ENCODE measurements around the gene FUOM. TPM values are rescaled to one million over a fixed set of nuclear protein-coding genes. Genes with fewer than 3 reads are reported as not detected.
"Not testable (repeated sequence)": the region's sequence is repeated elsewhere in the genome, so short reads cannot be mapped to it uniquely, and the experiment has no call there.

Gene FUOM
- total RNA-seq, 1 experiment from 2014 or later = 6.2 TPM

DNA sequence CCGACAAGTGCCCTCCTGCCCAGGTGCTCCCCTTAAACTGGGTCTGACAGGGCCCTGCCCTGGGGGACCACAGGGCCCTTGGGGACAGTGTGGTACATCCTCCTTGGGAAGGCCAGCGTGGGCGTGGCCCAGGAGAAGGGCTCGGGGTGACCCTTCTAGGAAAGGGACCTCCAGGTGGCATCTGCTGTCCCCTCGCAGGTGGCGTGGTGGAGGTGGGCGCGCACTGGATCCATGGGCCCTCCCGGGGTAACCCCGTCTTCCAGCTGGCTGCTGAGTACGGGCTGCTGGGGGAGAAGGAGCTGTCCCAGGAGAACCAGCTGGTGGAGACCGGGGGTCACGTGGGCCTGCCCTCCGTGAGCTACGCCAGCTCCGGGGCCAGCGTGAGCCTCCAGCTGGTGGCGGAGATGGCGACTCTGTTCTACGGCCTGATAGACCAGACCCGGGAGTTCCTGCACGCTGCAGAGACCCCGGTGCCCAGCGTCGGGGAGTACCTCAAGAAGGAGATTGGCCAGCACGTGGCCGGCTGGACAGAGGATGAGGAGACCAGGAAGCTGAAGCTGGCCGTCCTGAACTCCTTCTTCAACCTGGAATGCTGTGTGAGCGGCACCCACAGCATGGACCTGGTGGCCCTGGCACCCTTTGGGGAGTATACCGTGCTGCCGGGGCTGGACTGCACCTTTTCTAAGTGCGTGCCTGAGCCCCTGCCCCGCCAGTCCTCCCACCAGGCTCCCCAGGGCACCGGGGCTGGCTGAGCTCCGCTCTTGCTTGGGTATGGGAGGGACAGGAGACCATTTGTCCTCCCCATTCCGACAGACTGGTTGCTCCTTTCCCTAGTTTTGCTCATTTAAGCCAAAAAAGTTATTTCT, 22.2 kb upstream of the FUOM start:
- H3K27ac ChIP-seq = no peak overlapping the region
- H3K27me3 ChIP-seq (replicated peaks) = no peaks in the 10 kb centered on the region
- H3K9me3 ChIP-seq (replicated peaks) = 0 out of 2 replicates have a peak, but pooled peaks cover 5% of the 10 kb centered on the region
- peaks cover 18% of the 10 kb centered on the region for H3K4me1 ChIP-seq (replicated peaks)
- no peak for DNase-seq (ENCODE audit: low read depth in 1 of 2, low spot score in 2 of 2)
- peaks cover 5% of the 10 kb centered on the region; the same call in 1 of the 2 replicates for H3K36me3 ChIP-seq
- peak overlapping the region; percentile 69 for H3K4me3 ChIP-seq

DNA sequence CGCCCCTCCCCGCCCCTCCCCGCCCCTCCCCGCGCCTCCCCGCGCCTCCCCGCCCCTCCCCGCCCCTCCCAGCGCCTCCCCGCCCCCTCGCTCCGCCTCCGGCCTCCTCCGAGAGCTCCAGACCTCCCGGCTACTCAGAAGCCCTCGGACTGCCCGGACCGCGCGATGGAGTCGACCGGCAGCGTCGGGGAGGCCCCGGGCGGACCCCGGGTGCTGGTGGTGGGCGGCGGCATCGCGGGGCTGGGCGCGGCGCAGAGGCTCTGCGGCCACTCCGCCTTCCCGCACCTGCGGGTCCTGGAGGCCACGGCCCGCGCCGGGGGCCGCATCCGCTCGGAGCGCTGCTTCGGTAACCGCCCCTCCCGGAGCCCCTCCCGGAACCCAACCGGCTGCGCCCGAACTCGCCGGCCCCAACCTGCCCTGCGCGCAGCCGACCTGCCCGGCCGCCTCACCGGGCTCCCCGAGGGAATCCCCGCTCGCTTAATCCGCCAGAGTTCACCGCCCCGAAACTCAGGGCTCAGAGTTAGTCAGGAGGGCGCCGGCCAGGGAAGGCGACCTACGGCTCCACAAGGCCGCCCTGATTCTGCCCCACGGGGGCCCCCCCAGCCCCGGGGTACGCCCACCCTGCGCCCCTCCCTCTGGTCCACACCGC, 21.5 kb upstream of the FUOM start, which contains the start of gene PAOX:
Gene PAOX (plus strand): TSS at position 111 of the 649 bp plus-strand sequence. CDS start 55 bp downstream, at position 166.
- Histone ChIP-seq H3K27me3 (replicated peaks) (no peaks in the 10 kb centered on the region), H3K4me1 (replicated peaks) (peaks cover 25% of the 10 kb centered on the region), H3K27ac (no peak within 1 kb of the TSS), H3K9me3 (replicated peaks) (0 out of 2 replicates have a peak, but pooled peaks cover 5% of the 10 kb centered on the region), H3K4me3 (peak within 1 kb of the TSS; percentile 69), H3K36me3 (peaks cover 5% of the 10 kb centered on the region; the same call in 1 of the 2 replicates)
- peak; percentile 51 to 72 for DNase-seq (ENCODE audit: low read depth in 1 of 2, low spot score in 2 of 2)

DNA sequence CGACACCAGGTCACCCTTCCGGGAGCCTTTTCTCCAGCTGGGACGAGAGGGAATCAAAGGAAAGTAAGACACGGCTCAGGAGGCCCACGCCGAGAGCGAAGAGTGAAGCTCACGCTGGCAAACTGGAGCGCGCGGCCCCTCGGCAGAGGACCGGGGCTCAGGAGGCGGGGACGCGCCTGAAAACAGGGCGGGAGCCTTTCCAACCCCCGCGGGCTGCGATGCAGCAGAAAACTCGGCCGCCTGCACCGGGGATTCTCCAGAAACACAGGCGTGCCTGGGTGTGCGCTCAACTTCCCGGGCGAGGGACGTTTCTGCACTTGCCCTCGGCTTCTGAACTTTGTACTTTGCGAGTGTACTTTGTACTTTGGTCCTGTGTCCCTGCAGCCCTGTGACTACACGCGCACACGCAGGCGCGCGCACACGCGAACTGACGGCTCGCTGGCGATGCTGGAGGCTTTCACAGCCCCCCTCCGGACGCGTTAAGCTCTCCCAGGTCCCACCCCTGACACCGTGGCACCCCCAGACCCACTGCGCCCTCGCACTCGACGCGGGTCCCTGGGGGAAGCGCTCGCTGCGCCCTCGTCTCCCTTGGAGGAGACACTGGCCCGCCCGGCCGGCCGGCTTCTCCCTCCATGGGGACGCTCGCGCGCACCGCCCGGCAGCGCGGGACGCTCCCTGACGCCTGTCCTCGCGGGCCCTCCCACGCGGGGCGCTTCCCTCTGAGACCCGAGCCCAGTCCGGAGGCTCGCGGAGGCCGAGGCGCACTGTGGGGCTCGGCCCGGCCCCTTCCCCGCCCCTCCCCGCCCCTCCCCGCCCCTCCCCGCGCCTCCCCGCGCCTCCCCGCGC, 20.7 kb upstream of the FUOM start:
- Histone ChIP-seq H3K9me3 (replicated peaks) (0 out of 2 replicates have a peak, but pooled peaks cover 5% of the 10 kb centered on the region), H3K27ac (no peak overlapping the region), H3K4me3 (peak overlapping the region; percentile 69), H3K27me3 (replicated peaks) (no peaks in the 10 kb centered on the region), H3K4me1 (replicated peaks) (peaks cover 29% of the 10 kb centered on the region), H3K36me3 (peaks cover 5% of the 10 kb centered on the region; the same call in 1 of the 2 replicates)
- DNase-seq (ENCODE audit: low read depth in 1 of 2, low spot score in 2 of 2) = peak; percentile 61 to 68

DNA sequence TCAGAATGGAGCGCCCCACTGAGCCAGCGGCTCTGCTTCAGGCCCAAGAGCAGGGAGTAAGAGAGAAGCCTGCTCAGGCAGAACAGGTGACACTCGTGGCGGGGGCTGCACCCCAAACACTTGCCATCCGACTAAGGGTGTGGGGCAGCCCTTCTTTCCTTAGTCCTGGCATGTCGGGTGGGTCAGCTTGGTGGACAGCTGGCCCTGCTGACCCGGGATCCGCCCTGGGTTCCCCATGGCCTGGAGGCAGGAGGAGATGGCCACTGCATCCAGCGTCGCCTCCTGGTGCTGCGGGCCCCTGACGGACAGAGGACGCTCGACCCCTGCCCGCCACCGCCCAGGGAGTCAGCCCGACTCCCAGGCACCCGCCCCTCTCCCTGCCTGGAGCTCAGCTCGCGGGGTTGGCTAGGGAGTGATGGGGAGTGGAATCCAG, 20.0 kb upstream of the FUOM start:
- 0 out of 2 replicates have a peak, but pooled peaks cover 5% of the 10 kb centered on the region for H3K9me3 ChIP-seq (replicated peaks)
- peak overlapping the region; percentile 69 for H3K4me3 ChIP-seq
- H3K27ac ChIP-seq = no peak overlapping the region
- DNase-seq (ENCODE audit: low read depth in 1 of 2, low spot score in 2 of 2) = no peak
- H3K4me1 ChIP-seq (replicated peaks) = peaks cover 29% of the 10 kb centered on the region
- H3K27me3 ChIP-seq (replicated peaks) = no peaks in the 10 kb centered on the region
- H3K36me3 ChIP-seq = peaks cover 9% of the 10 kb centered on the region; the same call in 1 of the 2 replicates

DNA sequence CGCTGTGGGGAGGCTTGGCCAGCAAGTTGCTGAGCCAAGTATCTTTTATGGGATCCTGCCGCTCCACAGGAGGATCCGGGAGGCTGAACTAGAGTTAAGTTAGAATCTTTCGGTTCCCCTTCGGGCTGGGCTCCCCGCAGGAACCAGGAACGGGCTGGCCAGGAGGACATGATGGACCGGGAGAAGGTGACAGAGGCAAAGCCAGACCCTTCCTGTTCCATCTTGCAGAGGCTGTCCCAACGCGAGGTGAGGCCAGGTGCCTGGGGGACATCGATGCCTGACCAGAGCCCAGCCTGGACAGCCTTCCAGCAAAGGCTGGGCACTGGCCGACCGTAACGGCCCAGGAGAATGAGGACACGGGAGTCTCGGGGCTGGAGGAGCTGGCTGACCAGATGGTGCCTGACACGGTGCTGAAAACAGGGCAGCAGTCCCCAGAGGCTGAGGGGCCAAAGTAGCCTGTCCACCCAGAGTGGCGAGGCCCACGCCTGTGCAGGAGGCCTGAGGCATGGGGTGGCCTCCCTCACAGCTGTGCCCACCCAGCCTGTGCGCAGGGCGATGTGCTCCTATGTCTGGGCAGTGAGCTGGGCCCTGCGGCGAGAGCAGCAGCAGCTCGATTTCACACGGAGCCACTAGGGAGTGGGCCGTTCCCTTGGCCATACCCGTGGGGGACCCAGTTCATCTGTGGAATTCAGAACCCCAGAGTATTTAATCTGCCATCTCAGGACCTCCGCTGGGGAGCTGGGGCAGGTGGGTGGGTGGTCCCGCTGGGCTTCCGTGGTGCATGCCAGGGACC, 19.4 kb upstream of the FUOM start:
- Histone ChIP-seq H3K27me3 (replicated peaks) (no peaks in the 10 kb centered on the region), H3K27ac (no peak overlapping the region), H3K4me1 (replicated peaks) (peaks cover 29% of the 10 kb centered on the region), H3K4me3 (no peak overlapping the region), H3K9me3 (replicated peaks) (0 out of 2 replicates have a peak, but pooled peaks cover 5% of the 10 kb centered on the region), H3K36me3 (peaks cover 9% of the 10 kb centered on the region)
- DNase-seq (ENCODE audit: low read depth in 1 of 2, low spot score in 2 of 2) = no peak

DNA sequence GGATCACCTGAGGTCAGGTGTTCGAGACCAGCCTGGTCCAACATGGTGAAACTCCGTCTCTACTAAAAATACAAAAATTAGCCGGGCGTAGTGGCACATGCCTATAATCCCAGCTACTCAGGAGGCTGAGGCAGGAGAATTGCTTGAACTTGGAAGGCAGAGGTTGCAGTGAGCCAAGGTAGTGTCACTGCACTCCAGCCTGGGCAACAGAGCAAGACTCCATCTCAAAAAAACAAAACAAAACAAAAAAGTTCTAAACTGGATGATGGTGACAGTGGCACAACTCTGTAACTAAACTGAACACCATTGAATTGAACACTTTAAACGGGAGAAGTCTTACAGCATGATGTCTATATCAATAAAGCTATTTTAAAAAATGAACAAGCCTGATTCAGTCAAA, 18.4 kb upstream of the FUOM start:
- H3K4me1 ChIP-seq (replicated peaks) = peaks cover 29% of the 10 kb centered on the region
- H3K36me3 ChIP-seq; DNase-seq (ENCODE audit: low read depth in 1 of 2, low spot score in 2 of 2); H3K27me3 ChIP-seq (replicated peaks); H3K27ac ChIP-seq; H3K4me3 ChIP-seq; H3K9me3 ChIP-seq (replicated peaks): not testable (repeated sequence)

DNA sequence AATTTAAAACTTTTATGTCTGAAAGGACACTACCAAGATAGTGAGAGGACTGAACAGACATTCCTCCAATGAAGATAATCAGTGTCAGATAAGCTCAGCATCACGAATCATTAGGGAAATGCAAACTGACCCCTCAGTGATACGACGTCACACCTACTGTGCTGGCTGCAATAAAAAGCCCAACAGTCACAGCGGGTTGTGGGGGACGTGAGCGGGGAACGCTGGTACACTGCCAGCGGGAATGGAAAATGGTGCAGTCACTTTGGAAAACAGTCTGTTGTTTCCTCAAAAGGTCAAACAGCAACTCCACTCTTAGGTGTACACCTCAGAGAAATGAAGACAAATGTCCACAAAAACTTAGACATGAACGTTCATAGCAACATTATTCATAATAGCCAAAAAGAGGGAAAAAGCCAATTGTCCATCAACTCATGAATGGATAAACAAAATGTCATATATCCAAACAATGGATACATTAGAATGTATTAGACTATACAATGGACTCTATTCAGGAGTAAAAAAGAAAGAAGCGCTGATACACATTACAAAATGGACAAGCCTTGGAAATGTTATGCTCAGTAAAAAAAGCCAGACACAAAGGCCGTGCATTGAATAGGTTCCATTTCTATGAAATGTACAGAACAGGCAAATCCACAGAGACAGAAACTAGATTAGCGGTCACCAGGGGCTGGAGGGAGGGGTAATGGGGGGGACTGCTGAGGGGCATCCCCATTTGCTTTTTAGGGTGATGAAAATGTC, 17.7 kb upstream of the FUOM start:
- DNase-seq (ENCODE audit: low read depth in 1 of 2, low spot score in 2 of 2) = no peak
- H3K4me3 ChIP-seq = no peak overlapping the region

DNA sequence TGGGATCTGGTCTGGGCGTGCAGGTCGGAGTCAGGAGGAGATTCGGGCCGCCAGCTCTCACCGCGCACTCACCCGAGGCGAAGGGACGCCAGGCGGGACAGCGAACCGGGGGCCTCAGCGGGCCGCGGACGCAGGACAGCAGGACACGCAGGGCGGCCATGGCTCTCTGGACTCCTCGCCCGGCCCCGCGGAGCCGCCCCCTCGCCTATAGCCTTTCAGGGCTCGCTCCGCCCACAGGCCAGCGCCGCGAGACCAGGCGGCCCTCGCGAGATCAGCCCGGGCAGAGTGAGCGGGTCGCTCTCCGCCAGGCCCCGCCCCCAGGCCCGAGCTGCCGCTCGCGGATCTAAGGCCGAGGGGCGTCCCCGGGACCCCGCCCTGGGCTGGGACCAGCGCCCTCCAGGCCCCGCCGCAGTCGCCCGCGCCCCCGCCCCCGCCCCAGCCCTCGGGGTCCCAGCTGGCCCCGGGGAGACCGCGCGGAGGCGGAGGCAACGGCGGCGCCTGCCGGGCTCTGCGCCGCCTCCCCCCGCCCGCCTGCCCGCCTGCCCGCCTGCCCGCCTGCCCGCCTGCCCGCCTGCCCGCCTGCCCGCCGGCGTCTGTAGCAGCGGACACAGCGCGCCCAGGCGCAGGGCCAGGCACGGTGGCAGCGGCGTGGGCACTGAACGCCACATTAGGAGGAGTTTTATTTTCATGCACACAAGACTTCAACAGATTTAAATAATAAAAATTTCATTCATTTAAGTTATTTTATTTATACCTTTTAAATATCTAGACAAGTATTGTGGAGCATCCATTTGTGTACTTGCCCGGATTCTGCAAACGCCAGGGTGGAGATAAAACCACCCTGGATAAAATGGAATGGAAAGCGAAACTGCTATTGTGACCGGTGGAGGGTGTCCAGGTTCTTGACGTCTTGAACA, 15.6 kb upstream of the FUOM start, which contains the start of gene ECHS1:
Gene ECHS1 (minus strand): TSS at position 181 of the 917 bp plus-strand sequence. CDS start 21 bp downstream, at position 160.
- H3K9me3 ChIP-seq (replicated peaks) = 0 out of 2 replicates have a peak, but pooled peaks cover 2% of the 10 kb centered on the region
- peaks cover 24% of the 10 kb centered on the region for H3K36me3 ChIP-seq
- peak; percentile 87 to 94 for DNase-seq (ENCODE audit: low read depth in 1 of 2, low spot score in 2 of 2)
- no peaks in the 10 kb centered on the region for H3K27me3 ChIP-seq (replicated peaks)
- H3K27ac ChIP-seq = peak within 1 kb of the TSS; percentile 80
- peak within 1 kb of the TSS; percentile 81 for H3K4me3 ChIP-seq
- H3K4me1 ChIP-seq (replicated peaks) = peaks cover 19% of the 10 kb centered on the region

More for the DNA sequence above, 17.7 kb upstream of the FUOM start:
- Histone ChIP-seq H3K27me3 (replicated peaks) (no peaks in the 10 kb centered on the region), H3K36me3 (peaks cover 10% of the 10 kb centered on the region), H3K9me3 (replicated peaks) (0 out of 2 replicates have a peak, but pooled peaks cover 5% of the 10 kb centered on the region), H3K4me1 (replicated peaks) (peaks cover 29% of the 10 kb centered on the region), H3K27ac (no peak overlapping the region)

DNA sequence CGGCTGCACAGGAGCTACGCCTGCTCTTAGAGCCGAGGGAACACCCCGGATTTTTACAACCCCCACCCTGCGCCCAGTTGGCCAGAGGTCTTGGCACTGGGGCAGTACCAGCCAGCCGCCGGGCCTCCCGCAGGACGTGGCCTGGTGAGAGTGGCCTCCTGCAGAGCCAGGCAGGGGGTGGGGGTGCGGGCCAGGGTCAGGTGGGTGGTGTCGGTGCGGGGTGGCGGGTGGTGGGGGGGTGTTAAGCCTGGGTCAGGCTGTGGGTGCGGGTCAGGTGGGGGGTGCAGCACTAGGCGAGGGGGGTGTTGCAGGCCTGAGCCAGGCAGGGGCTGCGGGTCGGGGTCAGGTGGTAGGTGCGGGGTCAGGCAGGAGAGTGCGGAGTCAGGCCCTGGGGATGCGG, 14.7 kb upstream of the FUOM start:
- Histone ChIP-seq H3K36me3 (peaks cover 27% of the 10 kb centered on the region), H3K27ac (no peak overlapping the region), H3K9me3 (replicated peaks) (no peaks in the 10 kb centered on the region), H3K27me3 (replicated peaks) (no peaks in the 10 kb centered on the region), H3K4me3 (peak overlapping the region; percentile 11; the same call in 1 of the 2 replicates), H3K4me1 (replicated peaks) (peaks cover 11% of the 10 kb centered on the region)
- no peak for DNase-seq (ENCODE audit: low read depth in 1 of 2, low spot score in 2 of 2)

DNA sequence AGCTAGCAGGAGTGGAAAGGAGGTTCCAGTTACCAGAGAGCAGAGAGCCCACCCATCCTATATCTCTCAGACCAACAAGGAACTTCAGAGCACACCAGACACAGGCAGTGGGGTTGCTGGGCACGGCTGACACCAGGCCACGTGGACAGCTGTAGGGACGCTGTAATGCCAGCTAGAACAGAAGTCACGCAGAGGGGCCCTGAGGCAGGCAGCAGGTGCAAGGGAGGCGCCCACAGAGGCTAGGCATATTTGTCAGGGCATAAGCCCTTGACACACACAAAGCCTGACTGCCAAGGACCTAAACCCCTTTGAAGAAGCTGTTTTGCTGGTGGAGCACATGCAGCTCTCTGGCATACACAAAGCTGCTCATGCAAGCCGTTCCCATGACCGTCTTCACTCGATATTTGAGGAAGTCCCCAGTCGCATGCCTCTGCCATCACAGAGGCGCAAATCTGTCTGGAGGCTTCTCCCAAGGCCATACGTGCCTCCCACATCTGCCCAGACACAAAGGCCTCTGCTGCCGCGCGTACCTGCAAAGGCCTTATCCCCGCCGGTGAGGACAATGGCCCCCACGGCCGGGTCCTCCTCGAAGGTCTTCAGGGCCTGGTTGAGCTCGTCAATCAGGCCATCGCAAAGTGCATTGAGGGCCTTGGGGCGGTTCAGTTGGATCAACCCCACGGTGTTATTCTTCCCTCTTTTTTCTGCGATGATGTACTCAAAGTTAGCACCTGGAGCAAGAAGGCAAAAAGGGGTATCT, 12.4 kb upstream of the FUOM start:
- Histone ChIP-seq H3K36me3 (peaks cover 43% of the 10 kb centered on the region), H3K27ac (no peak overlapping the region), H3K4me1 (replicated peaks) (peaks cover 11% of the 10 kb centered on the region), H3K27me3 (replicated peaks) (no peaks in the 10 kb centered on the region), H3K4me3 (no peak overlapping the region), H3K9me3 (replicated peaks) (no peaks in the 10 kb centered on the region)
- DNase-seq (ENCODE audit: low read depth in 1 of 2, low spot score in 2 of 2) = no peak

DNA sequence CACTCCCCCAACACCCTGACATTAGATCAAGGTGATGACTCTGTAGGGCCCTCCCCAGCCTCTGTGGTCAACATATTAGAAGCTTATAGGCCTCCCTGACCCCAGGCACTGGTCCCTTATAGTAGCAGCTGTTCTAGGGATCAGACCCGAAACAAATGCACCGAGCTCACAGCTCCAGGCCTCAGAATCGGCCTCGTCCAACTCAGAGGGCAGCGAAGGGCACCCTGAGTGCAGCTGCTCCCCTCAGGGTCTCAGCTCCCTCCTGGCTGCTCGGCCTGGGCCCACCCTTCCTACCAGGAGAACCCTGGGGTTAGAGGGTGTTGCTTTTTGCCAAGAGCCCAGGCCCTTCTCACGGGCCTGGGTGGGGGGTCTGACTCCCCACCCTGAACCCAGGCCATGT, 10.3 kb upstream of the FUOM start:
- H3K4me1 ChIP-seq (replicated peaks) = no peaks in the 10 kb centered on the region
- no peaks in the 10 kb centered on the region for H3K27me3 ChIP-seq (replicated peaks)
- H3K36me3 ChIP-seq = peaks cover 55% of the 10 kb centered on the region
- H3K27ac ChIP-seq = no peak overlapping the region
- H3K9me3 ChIP-seq (replicated peaks) = no peaks in the 10 kb centered on the region
- H3K4me3 ChIP-seq = no peak overlapping the region
- DNase-seq (ENCODE audit: low read depth in 1 of 2, low spot score in 2 of 2) = no peak
